ENCODE data around the gene SHROOM3.
A peak's percentile ranks its signal among the peaks of the same experiment; 100 is the strongest.
"Not testable (repeated sequence)": the region's sequence is repeated elsewhere in the genome, so short reads cannot be mapped to it uniquely, and the experiment has no call there.

The SHROOM3 gene

GRCh38 chr4:76445911-76446310 lies 10.9 kb downstream of the SHROOM3 start:
- DNase-seq (ENCODE audit: low spot score): no peak

GRCh38 chr4:76447393-76447851 lies 12.4 kb downstream of the SHROOM3 start:
- no peak for DNase-seq (ENCODE audit: low spot score)

- no peak for DNase-seq (ENCODE audit: low spot score)
Observed at GRCh38 chr4:76448211-76448610, 13.2 kb downstream of the SHROOM3 start.

- no peak for DNase-seq (ENCODE audit: low spot score)
Observed at GRCh38 chr4:76449362-76449767, 14.3 kb downstream of the SHROOM3 start.

GRCh38 chr4:76449833-76450232 lies 14.8 kb downstream of the SHROOM3 start:
- DNase-seq (ENCODE audit: low spot score): no peak

GRCh38 chr4:76453232-76453631 lies 18.2 kb downstream of the SHROOM3 start:
- no peak for DNase-seq (ENCODE audit: low spot score)

- DNase-seq (ENCODE audit: low spot score): not testable (repeated sequence)
Observed at GRCh38 chr4:76454073-76454472, 19.0 kb downstream of the SHROOM3 start.

GRCh38 chr4:76457885-76458284 lies 22.9 kb downstream of the SHROOM3 start:
- no peak for DNase-seq (ENCODE audit: low spot score)

GRCh38 chr4:76458297-76458696 lies 23.3 kb downstream of the SHROOM3 start:
- no peak for DNase-seq (ENCODE audit: low spot score)

GRCh38 chr4:76458825-76459224 lies 23.8 kb downstream of the SHROOM3 start:
- no peak for DNase-seq (ENCODE audit: low spot score)

- no peak for DNase-seq (ENCODE audit: low spot score)
Observed at GRCh38 chr4:76459291-76459723, 24.3 kb downstream of the SHROOM3 start.

- DNase-seq (ENCODE audit: low spot score): no peak
Observed at GRCh38 chr4:76463568-76463967, 28.5 kb downstream of the SHROOM3 start.

- DNase-seq (ENCODE audit: low spot score): no peak
Observed at GRCh38 chr4:76470064-76470463, 35.0 kb downstream of the SHROOM3 start.

- DNase-seq (ENCODE audit: low spot score): no peak
Observed at GRCh38 chr4:76470532-76470931, 35.5 kb downstream of the SHROOM3 start.

- DNase-seq (ENCODE audit: low spot score): no peak
Observed at GRCh38 chr4:76476571-76476970, 41.5 kb downstream of the SHROOM3 start.

GRCh38 chr4:76484654-76485053 lies 49.6 kb downstream of the SHROOM3 start:
- no peak for DNase-seq (ENCODE audit: low spot score)

- DNase-seq (ENCODE audit: low spot score): peak; percentile 48
Observed at GRCh38 chr4:76485450-76485849, 50.4 kb downstream of the SHROOM3 start.

GRCh38 chr4:76486588-76487276 lies 51.7 kb downstream of the SHROOM3 start:
- DNase-seq (ENCODE audit: low spot score): no peak

GRCh38 chr4:76487621-76488020 lies 52.6 kb downstream of the SHROOM3 start:
- no peak for DNase-seq (ENCODE audit: low spot score)

GRCh38 chr4:76488455-76488854 lies 53.4 kb downstream of the SHROOM3 start:
- no peak for DNase-seq (ENCODE audit: low spot score)

GRCh38 chr4:76488888-76489685 lies 54.1 kb downstream of the SHROOM3 start:
- no peak for DNase-seq (ENCODE audit: low spot score)

GRCh38 chr4:76489686-76490161 lies 54.7 kb downstream of the SHROOM3 start:
- no peak for DNase-seq (ENCODE audit: low spot score)

- no peak for DNase-seq (ENCODE audit: low spot score)
Observed at GRCh38 chr4:76492055-76492454, 57.0 kb downstream of the SHROOM3 start.

Measured in LoVo (cell line).